Muscle of leg (tissue), 9 donors: Measurements from ENCODE around the gene GBA3. TPM values are rescaled to one million over a fixed set of nuclear protein-coding genes. Genes with fewer than 3 reads are reported as not detected.

Experiments
- polyA plus RNA-seq, 8 donors: library from polyadenylated mRNA; unstranded; fragments of 120-200 nt; gene quantifications; one replicate each; pipeline versions ENCODE4 v1.2.1 to v1.2.3, GENCODE V29; 2013; ENCODE audit warnings: inconsistent platforms in 1 of 8, low replicate concordance in 1 of 8; ENCODE audit not compliant: insufficient read length in 8 of 8, insufficient read depth in 1 of 8
- total RNA-seq: library from RNA; stranded (reverse); fragments of 120-200 nt; gene quantifications from one replicate; pipeline ENCODE4 v1.2.4, GENCODE V29; 2013

Gene GBA3
- total and polyA plus RNA-seq, 9 donors, result 0.07 to 4.8 (median 0.27) TPM

Other genes with a start within 250 kb of the GBA3 start
- 44.9 TPM for gene ADGRA3, start 176.9 kb upstream of the GBA3 start, total RNA-seq
- 10 to 100 TPM; 42.4 to 60.5 (median 51.2) TPM for gene ADGRA3, start 176.9 kb upstream of the GBA3 start, polyA plus RNA-seq